H1 (cell line): Measurements from ENCODE around the gene BHMT. TPM values are rescaled to one million over a fixed set of nuclear protein-coding genes. Genes with fewer than 3 reads are reported as not detected.

ENCODE experiments used
- ASH2L ChIP-seq: fragments of 200-600, 300-600 bp; sonication (generic); IDR thresholded peaks from one replicate; pipeline ENCODE4 v1.7.1; 2017; ENCODE audit warnings: low read length
- CHD7 ChIP-seq: fragments of 300-600 bp; sonication (generic); IDR thresholded peaks from 2 replicates; pipeline ENCODE4 v1.7.1; 2012; ENCODE audit warnings: low read length, moderate library complexity, mild to moderate bottlenecking, inconsistent platforms; ENCODE audit not compliant: insufficient replicate concordance
- RXRA ChIP-seq: IDR thresholded peaks from 2 replicates; pipeline ENCODE4 v1.6.1; 2011; ENCODE audit warnings: low read depth, mild to moderate bottlenecking, low read length, moderate library complexity; ENCODE audit not compliant: insufficient read depth
- polyA plus RNA-seq, 7 experiments: library from polyadenylated mRNA; depleted of rRNA in 3 of 7; stranded (reverse) in 5 of 7; unstranded in 2 of 7; fragments of >200 nt in 5 of 7; fragments of 200-250 nt in 2 of 7; gene quantifications; 1 replicate in 5 of 7; 2 replicates in 1 of 7; 4 replicates in 1 of 7; pipeline versions ENCODE4 v1.2.1 to v1.2.3, GENCODE V29; 2011 to 2013; ENCODE audit warnings: missing spikeins in 2 of 7, mixed read lengths in 2 of 7
- total RNA-seq: library from RNA; stranded (reverse); fragmentation: NEBNext Ultra II Directional; extraction: Animal tissue kit (Norgen Biotek cat#: 25700); gene quantifications from 2 replicates; pipeline ENCODE4 v1.2.1, GENCODE V29; 2021

Gene BHMT
- total and polyA plus RNA-seq, 2 of the 8 experiments (the other 6 are each of a cell fraction or from before 2014, with no cell fraction given), result 0.54 to 1.6 TPM

GRCh38 chr5:79133657-79134451, 22.2 kb downstream of the BHMT start (continued):
- TF ChIP-seq CHD7, result peak; percentile 76
- no peak for TF ChIP-seq RXRA
- peak; percentile 90 for TF ChIP-seq ASH2L
